Endothelial cell of umbilical vein (primary cell): Measurements from ENCODE around the gene FMNL2.

Experiments used
- CTCF ChIP-seq, 2 donors: IDR thresholded peaks; 1 replicate in 1 of 2; 2 replicates in 1 of 2; pipeline ENCODE4 v1.5.1; 2011; ENCODE audit warnings: low read length in 2 of 2, mild to moderate bottlenecking in 2 of 2, moderate library complexity in 2 of 2, control low read depth in 1 of 2, inconsistent platforms in 1 of 2, low read depth in 1 of 2; ENCODE audit not compliant: insufficient read depth in 1 of 2; ENCODE audit errors: extremely low read depth in 1 of 2
- EZH2 ChIP-seq: IDR thresholded peaks from 2 replicates; pipeline ENCODE4 v1.6.1; 2012; ENCODE audit warnings: borderline replicate concordance, low read depth, mild to moderate bottlenecking, moderate library complexity, low read length, inconsistent platforms; ENCODE audit not compliant: severe bottlenecking
- GATA2 ChIP-seq: IDR thresholded peaks from 2 replicates; pipeline ENCODE4 v1.7.0; 2011; ENCODE audit warnings: low read depth, mild to moderate bottlenecking, moderate library complexity, mixed read lengths, low read length; ENCODE audit not compliant: insufficient read length, insufficient read depth
- JUN ChIP-seq: IDR thresholded peaks from 2 replicates; pipeline ENCODE4 v1.6.1; 2011; ENCODE audit warnings: borderline replicate concordance, low read depth; ENCODE audit not compliant: insufficient read length, insufficient read depth
- MAX ChIP-seq: IDR thresholded peaks from 2 replicates; pipeline ENCODE4 v1.6.1; 2011; ENCODE audit not compliant: insufficient read depth, insufficient read length
- MYC ChIP-seq: IDR thresholded peaks from one replicate; pipeline ENCODE4 v1.6.1; 2011; ENCODE audit warnings: mild to moderate bottlenecking, low read depth, low read length
- POLR2A ChIP-seq: IDR thresholded peaks from 2 replicates; pipeline ENCODE4 v1.6.1; 2012; ENCODE audit warnings: low read depth, mild to moderate bottlenecking, control low read depth, low read length
- POLR2AphosphoS5 ChIP-seq: IDR thresholded peaks from 2 replicates; pipeline ENCODE4 v1.6.1; 2012; ENCODE audit warnings: low read depth, mild to moderate bottlenecking, control low read depth, low read length, moderate library complexity; ENCODE audit not compliant: insufficient read depth

GRCh38 chr2:152637251-152637650 lies 302.3 kb downstream of the FMNL2 start:
- TF ChIP-seq CTCF (IDR thresholded peaks at IDR 0.05; ENCODE audit: extremely low read depth in 1 of 2, insufficient read depth in 1 of 2, low read depth in 1 of 2, low read length in 2 of 2) (no peak), POLR2AphosphoS5 (no peak), EZH2 (no peak), POLR2A (no peak), MAX (no peak), MYC (no peak), JUN (no peak), GATA2 (no peak)
